ENCODE results near the gene NEU3. TPM values are rescaled to one million over a fixed set of nuclear protein-coding genes. Genes with fewer than 3 reads are reported as not detected.

Gene NEU3
- total RNA-seq, 1 experiment from 2014 or later, result 16.4 TPM

DNA sequence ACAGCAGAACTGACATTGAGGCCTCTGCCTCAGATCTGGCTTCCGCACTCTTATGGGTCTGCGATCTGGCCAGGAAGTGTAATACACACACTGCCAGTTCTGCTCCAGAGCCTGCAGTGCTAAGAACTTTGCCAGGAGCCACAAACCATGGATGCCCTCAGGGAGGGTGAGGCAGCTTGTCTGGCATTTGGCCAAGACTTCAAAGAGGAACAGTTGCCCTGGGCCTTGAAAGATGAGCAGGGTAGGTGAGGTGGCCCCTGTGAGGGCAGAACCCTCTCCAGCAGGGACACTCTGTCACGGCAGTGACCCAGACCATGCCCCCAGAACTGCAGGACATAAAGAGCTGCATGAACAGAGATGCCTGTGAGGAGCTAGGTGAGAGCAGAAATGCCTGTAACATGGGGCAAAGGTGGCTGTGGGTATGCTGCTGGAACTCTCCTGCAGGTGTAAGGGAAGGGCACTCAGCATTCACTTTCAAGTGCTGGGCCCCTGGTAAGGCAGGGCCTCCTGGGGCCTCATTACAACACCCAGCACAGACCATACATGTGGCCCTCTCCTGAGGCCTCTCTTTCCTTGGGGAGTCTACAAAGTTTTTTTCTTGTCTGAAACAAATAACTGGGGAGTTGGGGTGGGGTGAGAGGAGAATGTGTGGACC is 47.3 kb downstream of the NEU3 start:
- TF ChIP-seq ZNF416 (CRISPR knock-in tag; IDR thresholded peaks at IDR 0.05) (no peak), ZNF232 (CRISPR knock-in tag; IDR thresholded peaks at IDR 0.05) (no peak), SMAD4 (CRISPR knock-in tag; IDR thresholded peaks at IDR 0.05) (no peak), NFYB (CRISPR knock-in tag; conservative IDR thresholded peaks at IDR 0.05; ENCODE audit: low read depth) (no peak), FOXK1 (CRISPR knock-in tag; IDR thresholded peaks at IDR 0.05) (no peak), MYBL2 (CRISPR knock-in tag; IDR thresholded peaks at IDR 0.05) (no peak), NR1H2 (CRISPR knock-in tag; IDR thresholded peaks at IDR 0.05) (no peak), TP53 (CRISPR knock-in tag; IDR thresholded peaks at IDR 0.05) (no peak), SOX15 (CRISPR knock-in tag; IDR thresholded peaks at IDR 0.05) (no peak), FOXP1 (CRISPR knock-in tag; IDR thresholded peaks at IDR 0.05; ENCODE audit: borderline replicate concordance) (no peak), ATF1 (CRISPR knock-in tag; IDR thresholded peaks at IDR 0.05) (no peak)
- TF ChIP-seq, protein P1, sequence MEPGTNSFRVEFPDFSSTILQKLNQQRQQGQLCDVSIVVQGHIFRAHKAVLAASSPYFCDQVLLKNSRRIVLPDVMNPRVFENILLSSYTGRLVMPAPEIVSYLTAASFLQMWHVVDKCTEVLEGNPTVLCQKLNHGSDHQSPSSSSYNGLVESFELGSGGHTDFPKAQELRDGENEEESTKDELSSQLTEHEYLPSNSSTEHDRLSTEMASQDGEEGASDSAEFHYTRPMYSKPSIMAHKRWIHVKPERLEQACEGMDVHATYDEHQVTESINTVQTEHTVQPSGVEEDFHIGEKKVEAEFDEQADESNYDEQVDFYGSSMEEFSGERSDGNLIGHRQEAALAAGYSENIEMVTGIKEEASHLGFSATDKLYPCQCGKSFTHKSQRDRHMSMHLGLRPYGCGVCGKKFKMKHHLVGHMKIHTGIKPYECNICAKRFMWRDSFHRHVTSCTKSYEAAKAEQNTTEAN (CRISPR knock-in tag; IDR thresholded peaks at IDR 0.05), result no peak
- TF ChIP-seq, protein P2, sequence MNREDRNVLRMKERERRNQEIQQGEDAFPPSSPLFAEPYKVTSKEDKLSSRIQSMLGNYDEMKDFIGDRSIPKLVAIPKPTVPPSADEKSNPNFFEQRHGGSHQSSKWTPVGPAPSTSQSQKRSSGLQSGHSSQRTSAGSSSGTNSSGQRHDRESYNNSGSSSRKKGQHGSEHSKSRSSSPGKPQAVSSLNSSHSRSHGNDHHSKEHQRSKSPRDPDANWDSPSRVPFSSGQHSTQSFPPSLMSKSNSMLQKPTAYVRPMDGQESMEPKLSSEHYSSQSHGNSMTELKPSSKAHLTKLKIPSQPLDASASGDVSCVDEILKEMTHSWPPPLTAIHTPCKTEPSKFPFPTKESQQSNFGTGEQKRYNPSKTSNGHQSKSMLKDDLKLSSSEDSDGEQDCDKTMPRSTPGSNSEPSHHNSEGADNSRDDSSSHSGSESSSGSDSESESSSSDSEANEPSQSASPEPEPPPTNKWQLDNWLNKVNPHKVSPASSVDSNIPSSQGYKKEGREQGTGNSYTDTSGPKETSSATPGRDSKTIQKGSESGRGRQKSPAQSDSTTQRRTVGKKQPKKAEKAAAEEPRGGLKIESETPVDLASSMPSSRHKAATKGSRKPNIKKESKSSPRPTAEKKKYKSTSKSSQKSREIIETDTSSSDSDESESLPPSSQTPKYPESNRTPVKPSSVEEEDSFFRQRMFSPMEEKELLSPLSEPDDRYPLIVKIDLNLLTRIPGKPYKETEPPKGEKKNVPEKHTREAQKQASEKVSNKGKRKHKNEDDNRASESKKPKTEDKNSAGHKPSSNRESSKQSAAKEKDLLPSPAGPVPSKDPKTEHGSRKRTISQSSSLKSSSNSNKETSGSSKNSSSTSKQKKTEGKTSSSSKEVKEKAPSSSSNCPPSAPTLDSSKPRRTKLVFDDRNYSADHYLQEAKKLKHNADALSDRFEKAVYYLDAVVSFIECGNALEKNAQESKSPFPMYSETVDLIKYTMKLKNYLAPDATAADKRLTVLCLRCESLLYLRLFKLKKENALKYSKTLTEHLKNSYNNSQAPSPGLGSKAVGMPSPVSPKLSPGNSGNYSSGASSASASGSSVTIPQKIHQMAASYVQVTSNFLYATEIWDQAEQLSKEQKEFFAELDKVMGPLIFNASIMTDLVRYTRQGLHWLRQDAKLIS (CRISPR knock-in tag; IDR thresholded peaks at IDR 0.05; ENCODE audit: borderline replicate concordance), result no peak
- TF ChIP-seq, protein P3, sequence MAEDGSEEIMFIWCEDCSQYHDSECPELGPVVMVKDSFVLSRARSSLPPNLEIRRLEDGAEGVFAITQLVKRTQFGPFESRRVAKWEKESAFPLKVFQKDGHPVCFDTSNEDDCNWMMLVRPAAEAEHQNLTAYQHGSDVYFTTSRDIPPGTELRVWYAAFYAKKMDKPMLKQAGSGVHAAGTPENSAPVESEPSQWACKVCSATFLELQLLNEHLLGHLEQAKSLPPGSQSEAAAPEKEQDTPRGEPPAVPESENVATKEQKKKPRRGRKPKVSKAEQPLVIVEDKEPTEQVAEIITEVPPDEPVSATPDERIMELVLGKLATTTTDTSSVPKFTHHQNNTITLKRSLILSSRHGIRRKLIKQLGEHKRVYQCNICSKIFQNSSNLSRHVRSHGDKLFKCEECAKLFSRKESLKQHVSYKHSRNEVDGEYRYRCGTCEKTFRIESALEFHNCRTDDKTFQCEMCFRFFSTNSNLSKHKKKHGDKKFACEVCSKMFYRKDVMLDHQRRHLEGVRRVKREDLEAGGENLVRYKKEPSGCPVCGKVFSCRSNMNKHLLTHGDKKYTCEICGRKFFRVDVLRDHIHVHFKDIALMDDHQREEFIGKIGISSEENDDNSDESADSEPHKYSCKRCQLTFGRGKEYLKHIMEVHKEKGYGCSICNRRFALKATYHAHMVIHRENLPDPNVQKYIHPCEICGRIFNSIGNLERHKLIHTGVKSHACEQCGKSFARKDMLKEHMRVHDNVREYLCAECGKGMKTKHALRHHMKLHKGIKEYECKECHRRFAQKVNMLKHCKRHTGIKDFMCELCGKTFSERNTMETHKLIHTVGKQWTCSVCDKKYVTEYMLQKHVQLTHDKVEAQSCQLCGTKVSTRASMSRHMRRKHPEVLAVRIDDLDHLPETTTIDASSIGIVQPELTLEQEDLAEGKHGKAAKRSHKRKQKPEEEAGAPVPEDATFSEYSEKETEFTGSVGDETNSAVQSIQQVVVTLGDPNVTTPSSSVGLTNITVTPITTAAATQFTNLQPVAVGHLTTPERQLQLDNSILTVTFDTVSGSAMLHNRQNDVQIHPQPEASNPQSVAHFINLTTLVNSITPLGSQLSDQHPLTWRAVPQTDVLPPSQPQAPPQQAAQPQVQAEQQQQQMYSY (CRISPR knock-in tag; IDR thresholded peaks at IDR 0.05), result no peak
- TF ChIP-seq, protein P4, sequence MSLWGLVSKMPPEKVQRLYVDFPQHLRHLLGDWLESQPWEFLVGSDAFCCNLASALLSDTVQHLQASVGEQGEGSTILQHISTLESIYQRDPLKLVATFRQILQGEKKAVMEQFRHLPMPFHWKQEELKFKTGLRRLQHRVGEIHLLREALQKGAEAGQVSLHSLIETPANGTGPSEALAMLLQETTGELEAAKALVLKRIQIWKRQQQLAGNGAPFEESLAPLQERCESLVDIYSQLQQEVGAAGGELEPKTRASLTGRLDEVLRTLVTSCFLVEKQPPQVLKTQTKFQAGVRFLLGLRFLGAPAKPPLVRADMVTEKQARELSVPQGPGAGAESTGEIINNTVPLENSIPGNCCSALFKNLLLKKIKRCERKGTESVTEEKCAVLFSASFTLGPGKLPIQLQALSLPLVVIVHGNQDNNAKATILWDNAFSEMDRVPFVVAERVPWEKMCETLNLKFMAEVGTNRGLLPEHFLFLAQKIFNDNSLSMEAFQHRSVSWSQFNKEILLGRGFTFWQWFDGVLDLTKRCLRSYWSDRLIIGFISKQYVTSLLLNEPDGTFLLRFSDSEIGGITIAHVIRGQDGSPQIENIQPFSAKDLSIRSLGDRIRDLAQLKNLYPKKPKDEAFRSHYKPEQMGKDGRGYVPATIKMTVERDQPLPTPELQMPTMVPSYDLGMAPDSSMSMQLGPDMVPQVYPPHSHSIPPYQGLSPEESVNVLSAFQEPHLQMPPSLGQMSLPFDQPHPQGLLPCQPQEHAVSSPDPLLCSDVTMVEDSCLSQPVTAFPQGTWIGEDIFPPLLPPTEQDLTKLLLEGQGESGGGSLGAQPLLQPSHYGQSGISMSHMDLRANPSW (CRISPR knock-in tag; conservative IDR thresholded peaks at IDR 0.05; ENCODE audit: low read depth), result no peak
- TF ChIP-seq, protein P5, sequence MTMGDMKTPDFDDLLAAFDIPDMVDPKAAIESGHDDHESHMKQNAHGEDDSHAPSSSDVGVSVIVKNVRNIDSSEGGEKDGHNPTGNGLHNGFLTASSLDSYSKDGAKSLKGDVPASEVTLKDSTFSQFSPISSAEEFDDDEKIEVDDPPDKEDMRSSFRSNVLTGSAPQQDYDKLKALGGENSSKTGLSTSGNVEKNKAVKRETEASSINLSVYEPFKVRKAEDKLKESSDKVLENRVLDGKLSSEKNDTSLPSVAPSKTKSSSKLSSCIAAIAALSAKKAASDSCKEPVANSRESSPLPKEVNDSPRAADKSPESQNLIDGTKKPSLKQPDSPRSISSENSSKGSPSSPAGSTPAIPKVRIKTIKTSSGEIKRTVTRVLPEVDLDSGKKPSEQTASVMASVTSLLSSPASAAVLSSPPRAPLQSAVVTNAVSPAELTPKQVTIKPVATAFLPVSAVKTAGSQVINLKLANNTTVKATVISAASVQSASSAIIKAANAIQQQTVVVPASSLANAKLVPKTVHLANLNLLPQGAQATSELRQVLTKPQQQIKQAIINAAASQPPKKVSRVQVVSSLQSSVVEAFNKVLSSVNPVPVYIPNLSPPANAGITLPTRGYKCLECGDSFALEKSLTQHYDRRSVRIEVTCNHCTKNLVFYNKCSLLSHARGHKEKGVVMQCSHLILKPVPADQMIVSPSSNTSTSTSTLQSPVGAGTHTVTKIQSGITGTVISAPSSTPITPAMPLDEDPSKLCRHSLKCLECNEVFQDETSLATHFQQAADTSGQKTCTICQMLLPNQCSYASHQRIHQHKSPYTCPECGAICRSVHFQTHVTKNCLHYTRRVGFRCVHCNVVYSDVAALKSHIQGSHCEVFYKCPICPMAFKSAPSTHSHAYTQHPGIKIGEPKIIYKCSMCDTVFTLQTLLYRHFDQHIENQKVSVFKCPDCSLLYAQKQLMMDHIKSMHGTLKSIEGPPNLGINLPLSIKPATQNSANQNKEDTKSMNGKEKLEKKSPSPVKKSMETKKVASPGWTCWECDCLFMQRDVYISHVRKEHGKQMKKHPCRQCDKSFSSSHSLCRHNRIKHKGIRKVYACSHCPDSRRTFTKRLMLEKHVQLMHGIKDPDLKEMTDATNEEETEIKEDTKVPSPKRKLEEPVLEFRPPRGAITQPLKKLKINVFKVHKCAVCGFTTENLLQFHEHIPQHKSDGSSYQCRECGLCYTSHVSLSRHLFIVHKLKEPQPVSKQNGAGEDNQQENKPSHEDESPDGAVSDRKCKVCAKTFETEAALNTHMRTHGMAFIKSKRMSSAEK (CRISPR knock-in tag; IDR thresholded peaks at IDR 0.05; ENCODE audit: borderline replicate concordance), result no peak
- TF ChIP-seq, protein P6, sequence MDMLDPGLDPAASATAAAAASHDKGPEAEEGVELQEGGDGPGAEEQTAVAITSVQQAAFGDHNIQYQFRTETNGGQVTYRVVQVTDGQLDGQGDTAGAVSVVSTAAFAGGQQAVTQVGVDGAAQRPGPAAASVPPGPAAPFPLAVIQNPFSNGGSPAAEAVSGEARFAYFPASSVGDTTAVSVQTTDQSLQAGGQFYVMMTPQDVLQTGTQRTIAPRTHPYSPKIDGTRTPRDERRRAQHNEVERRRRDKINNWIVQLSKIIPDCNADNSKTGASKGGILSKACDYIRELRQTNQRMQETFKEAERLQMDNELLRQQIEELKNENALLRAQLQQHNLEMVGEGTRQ (CRISPR knock-in tag; IDR thresholded peaks at IDR 0.05), result no peak
- Mint-ChIP-seq H3K9me3 (peaks cover 19% of the 10 kb centered on the region), H3K36me3 (peaks cover 11% of the 10 kb centered on the region), H3K27ac (no peak overlapping the region), H3K4me1 (0 out of 2 replicates have a peak, but pooled peaks cover 5% of the 10 kb centered on the region), H3K4me3 (no peak overlapping the region), H3K27me3 (ENCODE audit: low read depth) (peaks cover 6% of the 10 kb centered on the region)
- ChIA-PET CTCF (interaction anchor here (1.0 to 2.5 kb wide), 6 partner anchors 13 to 212 kb away, joined by 4 to 11 read pairs (median 8); partner anchors contain the start of gene TPBGL), POLR2A (no interaction called here)
- no peak for DNase-seq (ENCODE audit: low spot score)
- ATAC-seq, result no peak

Measured in WTC11 (cell line).